Tibial nerve (tissue), 4 donors: ENCODE results near the gene KRTAP10-3. TPM values are rescaled to one million over a fixed set of nuclear protein-coding genes. Genes with fewer than 3 reads are reported as not detected.
"Not testable (repeated sequence)": the region's sequence is repeated elsewhere in the genome, so short reads cannot be mapped to it uniquely, and the experiment has no call there.

Experiments used
- DNase-seq, 2 donors: peaks; one replicate each; pipeline ENCODE4 v3.0.0-alpha.2; 2019; ENCODE audit warnings: low spot score in 2 of 2
- H3K27ac ChIP-seq, 4 donors: fragments of 200-600 bp; sonication (generic) in 3 of 4; one replicate each; pipeline ENCODE4 v1.5.1; 2017 to 2019; ENCODE audit warnings: mild to moderate bottlenecking in 1 of 4
- H3K27me3 ChIP-seq, 2 donors: fragments of 200-600 bp; sonication (generic) in 1 of 2; one replicate each; pipeline versions ENCODE4 v1.5.1 to v1.6.0; 2017 to 2019
- H3K36me3 ChIP-seq, 3 donors: fragments of 200-600 bp; sonication (generic); one replicate each; pipeline ENCODE4 v1.5.1; 2018 to 2019
- H3K4me1 ChIP-seq, 4 donors: fragments of 200-600 bp; sonication (generic) in 3 of 4; one replicate each; pipeline ENCODE4 v1.5.1; 2017 to 2019
- H3K4me3 ChIP-seq, 4 donors: fragments of 200-600 bp; sonication (generic) in 3 of 4; one replicate each; pipeline ENCODE4 v1.5.1; 2017 to 2019; ENCODE audit warnings: mild to moderate bottlenecking in 1 of 4, moderate library complexity in 1 of 4
- H3K9me3 ChIP-seq, 4 donors: fragments of 200-600 bp; sonication (generic) in 3 of 4; one replicate each; pipeline ENCODE4 v1.5.1; 2017 to 2019
- CTCF ChIP-seq, 5 experiments: fragments of 200-600 bp in 3 of 5; fragments of 450-650 bp in 2 of 5; sonication (generic) in 3 of 5; IDR thresholded peaks; one replicate each; pipeline ENCODE4 v1.5.1; 2016 to 2019; ENCODE audit warnings: antibody characterized with exemption in 5 of 5, mild to moderate bottlenecking in 3 of 5, moderate library complexity in 2 of 5
- EP300 ChIP-seq, 2 donors: sonication (generic); formaldehyde crosslinking; IDR thresholded peaks; one replicate each; pipeline ENCODE4 v1.6.1; 2017; ENCODE audit warnings: antibody characterized with exemption in 2 of 2, mild to moderate bottlenecking in 1 of 2
- POLR2A ChIP-seq, 2 donors: fragments of 450-650 bp; IDR thresholded peaks; one replicate each; pipeline ENCODE4 v1.6.1; 2017; ENCODE audit warnings: antibody characterized with exemption in 2 of 2, mild to moderate bottlenecking in 2 of 2, moderate library complexity in 2 of 2
- WGBS, 2 donors: methylation state at CpG; one replicate each; pipeline ENCODE4 v1.1.5; 2018; 5-methylcytosine and 5-hydroxymethylcytosine counted together
- total RNA-seq, 4 donors: library from RNA; depleted of rRNA; stranded (reverse); fragments of >200 nt; gene quantifications; one replicate each; pipeline ENCODE4 v1.1.0, GENCODE V29; 2016

Gene KRTAP10-3
- total RNA-seq, 4 donors from 2014 or later, result not detected

GRCh38 chr21:44574457-44575306 is 16.1 kb upstream of the KRTAP10-3 start:
- Histone ChIP-seq H3K9me3 (peaks cover 0 to 59% (median 0%) of the 10 kb centered on the region in 4 donors), H3K27ac (no peak overlapping the region), H3K4me3 (no peak overlapping the region), H3K27me3 (no peaks in the 10 kb centered on the region), H3K4me1 (no peaks in the 10 kb centered on the region), H3K36me3 (no peaks in the 10 kb centered on the region)
- WGBS, 2 donors, result 29 to 38% methylated on average over 20 to 21 of the region's 21 CpGs
- TF ChIP-seq POLR2A (IDR thresholded peaks at IDR 0.05), result no peak
- no peak for TF ChIP-seq EP300 (IDR thresholded peaks at IDR 0.05)
- no peak for TF ChIP-seq CTCF (IDR thresholded peaks at IDR 0.05)
- no peak for DNase-seq

DNA sequence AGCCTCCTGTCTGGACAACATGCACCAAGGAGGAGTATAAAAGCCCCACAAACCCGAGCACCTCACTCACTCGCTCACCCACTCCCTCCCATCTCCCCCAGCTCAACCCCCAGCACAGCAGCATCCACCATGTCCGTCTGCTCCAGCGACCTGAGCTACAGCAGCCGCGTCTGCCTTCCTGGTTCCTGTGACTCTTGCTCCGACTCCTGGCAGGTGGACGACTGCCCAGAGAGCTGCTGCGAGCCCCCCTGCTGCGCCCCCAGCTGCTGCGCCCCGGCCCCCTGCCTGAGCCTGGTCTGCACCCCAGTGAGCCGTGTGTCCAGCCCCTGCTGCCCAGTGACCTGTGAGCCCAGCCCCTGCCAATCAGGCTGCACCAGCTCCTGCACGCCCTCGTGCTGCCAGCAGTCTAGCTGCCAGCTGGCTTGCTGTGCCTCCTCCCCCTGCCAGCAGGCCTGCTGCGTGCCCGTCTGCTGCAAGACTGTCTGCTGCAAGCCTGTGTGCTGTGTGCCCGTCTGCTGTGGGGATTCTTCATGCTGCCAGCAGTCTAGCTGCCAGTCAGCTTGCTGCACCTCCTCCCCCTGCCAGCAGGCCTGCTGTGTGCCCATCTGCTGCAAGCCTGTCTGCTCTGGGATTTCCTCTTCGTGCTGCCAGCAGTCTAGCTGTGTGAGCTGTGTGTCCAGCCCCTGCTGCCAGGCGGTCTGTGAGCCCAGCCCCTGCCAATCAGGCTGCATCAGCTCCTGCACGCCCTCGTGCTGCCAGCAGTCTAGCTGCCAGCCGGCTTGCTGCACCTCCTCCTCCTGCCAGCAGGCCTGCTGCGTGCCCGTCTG is 15.2 kb upstream of the KRTAP10-3 start, which contains the start of gene KRTAP10-4:
Gene KRTAP10-4 (plus strand): TSS at position 100 of the 827 bp plus-strand sequence. CDS start 30 bp downstream, at position 130.
- WGBS, 2 donors, result 56 to 62% methylated on average over 16 to 19 of the region's 25 CpGs
- DNase-seq, H3K4me3 ChIP-seq, H3K4me1 ChIP-seq, H3K27ac ChIP-seq, H3K27me3 ChIP-seq, H3K36me3 ChIP-seq: not testable (repeated sequence)
- peaks cover 0 to 51% (median 0%) of the 10 kb centered on the region in 4 donors for H3K9me3 ChIP-seq

DNA sequence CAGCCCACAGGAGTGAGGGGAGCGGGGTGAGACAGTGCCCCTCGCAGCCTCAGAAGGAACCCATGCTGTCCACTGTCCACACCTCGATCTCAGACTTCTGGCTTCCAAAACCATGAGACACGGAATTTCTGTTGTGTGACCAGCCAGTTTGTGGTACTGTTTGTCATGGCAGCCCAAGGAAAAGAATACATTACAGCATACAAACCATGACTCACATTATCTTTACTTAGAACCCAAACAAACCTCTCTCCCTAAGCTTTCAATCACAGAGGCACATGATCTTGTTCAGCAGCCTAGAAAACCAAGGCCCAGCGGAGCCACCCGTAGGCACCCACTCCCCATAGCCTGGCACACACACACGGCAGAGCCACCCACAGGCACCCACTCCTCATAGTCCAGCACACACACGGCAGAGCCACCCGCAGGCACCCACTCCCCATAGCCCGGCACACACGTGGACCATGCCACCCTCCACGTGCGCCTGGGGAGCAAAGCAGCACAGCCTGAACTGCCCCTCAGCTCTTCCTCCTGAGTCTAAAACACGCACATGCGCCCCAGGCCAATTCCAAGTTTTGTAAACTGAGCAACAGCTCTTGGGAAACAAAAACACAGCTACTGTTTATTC is 14.5 kb upstream of the KRTAP10-3 start:
- Histone ChIP-seq H3K9me3 (peaks cover 0 to 45% (median 0%) of the 10 kb centered on the region in 4 donors), H3K4me3 (no peak overlapping the region), H3K36me3 (no peaks in the 10 kb centered on the region), H3K4me1 (no peaks in the 10 kb centered on the region), H3K27me3 (no peaks in the 10 kb centered on the region), H3K27ac (no peak overlapping the region)
- TF ChIP-seq EP300 (IDR thresholded peaks at IDR 0.05) (no peak), CTCF (IDR thresholded peaks at IDR 0.05) (no peak), POLR2A (IDR thresholded peaks at IDR 0.05) (no peak)
- no peak for DNase-seq
- 82 to 83% methylated on average over 15 of the region's 15 CpGs for WGBS, 2 donors

- Histone ChIP-seq H3K27ac (no peak overlapping the region), H3K27me3 (no peaks in the 10 kb centered on the region), H3K9me3 (peaks cover 0 to 38% (median 0%) of the 10 kb centered on the region in 4 donors), H3K36me3 (no peaks in the 10 kb centered on the region), H3K4me1 (no peaks in the 10 kb centered on the region), H3K4me3 (no peak overlapping the region)
- no peak for TF ChIP-seq CTCF (IDR thresholded peaks at IDR 0.05)
- no peak for TF ChIP-seq POLR2A (IDR thresholded peaks at IDR 0.05)
- TF ChIP-seq EP300 (IDR thresholded peaks at IDR 0.05), result no peak
- 90% methylated on average over 40 of the region's 40 CpGs for whole genome bisulfite sequencing, 2 donors
- no peak for DNase-seq
Measured at GRCh38 chr21:44571844-44572782, 13.5 kb upstream of the KRTAP10-3 start.

DNA sequence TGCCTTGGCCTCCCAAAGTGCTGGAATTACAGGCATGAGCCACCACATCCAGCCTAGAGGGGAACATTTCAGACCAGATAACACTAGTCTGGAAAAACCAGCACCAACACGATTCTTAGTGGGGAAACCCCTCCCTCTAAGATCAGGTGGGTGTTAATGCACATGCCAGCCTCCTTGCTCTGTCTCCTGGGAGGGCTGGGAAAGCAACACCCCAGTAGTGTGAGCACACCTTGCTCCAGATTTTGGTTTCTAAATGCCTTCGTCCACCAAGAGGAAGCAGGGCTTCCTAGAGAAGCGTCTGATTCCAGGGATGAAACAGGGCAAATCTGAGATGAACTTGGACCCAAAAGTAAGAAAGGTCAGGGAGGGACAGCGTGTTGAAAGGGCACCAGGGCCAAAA is 12.7 kb upstream of the KRTAP10-3 start:
- 62 to 86% methylated on average over 3 to 4 of the region's 4 CpGs for WGBS, 2 donors
- Histone ChIP-seq H3K36me3 (no peaks in the 10 kb centered on the region), H3K4me3 (no peak overlapping the region), H3K4me1 (no peaks in the 10 kb centered on the region), H3K27me3 (no peaks in the 10 kb centered on the region), H3K9me3 (peaks cover 0 to 30% (median 0%) of the 10 kb centered on the region in 4 donors), H3K27ac (no peak overlapping the region)
- DNase-seq, result no peak
- TF ChIP-seq CTCF (IDR thresholded peaks at IDR 0.05), result no peak
- TF ChIP-seq POLR2A (IDR thresholded peaks at IDR 0.05), result no peak
- TF ChIP-seq EP300 (IDR thresholded peaks at IDR 0.05), result no peak
